GM18519 (cell line): ENCODE data around the gene CTNNA3.

Experiments used
- ATAC-seq: cut with Tn5 transposase; IDR thresholded peaks from one replicate; pipeline ENCODE4 v1.9.1; 2021; ENCODE audit warnings: mild to moderate bottlenecking, moderate library complexity; ENCODE audit not compliant: unreplicated experiment, low FRiP score

CTNNA3 gene

GRCh38 chr10:66837335-66837734, 858.7 kb downstream of the CTNNA3 start:
- no peak for ATAC-seq

- no peak for ATAC-seq
Observed at GRCh38 chr10:66836771-66837170, 859.2 kb downstream of the CTNNA3 start.

DNA sequence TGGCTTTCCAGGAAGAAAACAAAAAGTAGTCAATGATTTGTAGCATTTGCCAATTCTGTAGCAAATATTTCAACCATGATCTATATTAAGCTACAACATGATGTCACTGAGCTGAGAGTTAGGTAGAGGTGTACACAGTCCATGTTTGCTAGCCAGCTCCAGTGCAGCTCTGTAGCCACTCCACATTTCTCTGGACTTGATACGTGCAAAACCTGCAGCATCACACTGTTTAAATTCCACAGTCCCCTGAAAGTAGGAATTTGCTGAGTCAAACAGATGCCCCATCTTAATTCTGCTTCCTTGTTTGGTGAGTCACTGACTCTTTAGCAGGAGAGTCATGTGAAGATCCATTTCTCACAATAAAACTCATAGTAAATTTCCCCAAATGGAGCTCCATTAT, 859.9 kb downstream of the CTNNA3 start:
- ATAC-seq, result no peak

- ATAC-seq, result no peak
Observed at GRCh38 chr10:66835400-66835799, 860.6 kb downstream of the CTNNA3 start.

- no peak for ATAC-seq
Observed at GRCh38 chr10:66834802-66835201, 861.2 kb downstream of the CTNNA3 start.

DNA sequence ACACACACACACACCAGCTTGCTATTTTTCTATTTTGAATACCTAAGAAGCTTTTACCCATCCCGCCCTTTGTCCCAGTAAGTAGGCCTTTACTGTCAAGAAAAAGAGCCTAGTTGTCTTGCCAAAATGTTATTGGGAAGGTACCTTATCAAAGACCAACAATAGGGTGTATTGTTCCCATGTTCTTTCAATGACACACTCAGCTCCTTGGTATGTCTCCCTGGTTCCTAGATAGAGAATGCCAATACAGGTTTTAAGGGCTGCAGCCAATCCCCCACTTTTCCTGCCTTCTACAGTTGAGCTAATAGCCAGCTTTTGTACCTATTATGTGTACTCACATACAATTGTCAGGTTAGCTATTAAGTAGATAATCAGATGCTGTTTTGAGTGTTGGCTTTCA, 862.1 kb downstream of the CTNNA3 start:
- ATAC-seq, result no peak

GRCh38 chr10:66832781-66833422, 863.1 kb downstream of the CTNNA3 start:
- no peak for ATAC-seq

DNA sequence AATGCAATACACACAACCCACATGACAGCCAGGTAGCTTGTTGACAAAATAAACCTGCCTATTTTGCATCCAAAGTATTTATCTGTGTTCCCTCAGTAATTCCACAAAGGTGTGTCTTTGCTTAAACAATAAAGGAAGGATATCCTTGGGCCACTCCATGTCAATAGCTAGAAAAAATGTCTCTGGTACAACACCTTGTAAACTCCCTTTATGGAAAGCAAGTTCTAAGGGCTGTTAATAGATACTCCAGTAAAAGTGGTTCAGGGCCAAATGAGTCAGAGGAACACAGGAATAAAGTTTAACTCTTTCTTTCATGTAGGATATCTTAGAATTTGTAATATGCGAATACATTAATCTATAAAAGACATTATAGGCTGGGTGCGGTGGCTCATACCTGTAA, 867.0 kb downstream of the CTNNA3 start:
- no peak for ATAC-seq

GRCh38 chr10:66827353-66827752, 868.6 kb downstream of the CTNNA3 start:
- ATAC-seq, result no peak

- ATAC-seq, result no peak
Observed at GRCh38 chr10:66823301-66823700, 872.7 kb downstream of the CTNNA3 start.

DNA sequence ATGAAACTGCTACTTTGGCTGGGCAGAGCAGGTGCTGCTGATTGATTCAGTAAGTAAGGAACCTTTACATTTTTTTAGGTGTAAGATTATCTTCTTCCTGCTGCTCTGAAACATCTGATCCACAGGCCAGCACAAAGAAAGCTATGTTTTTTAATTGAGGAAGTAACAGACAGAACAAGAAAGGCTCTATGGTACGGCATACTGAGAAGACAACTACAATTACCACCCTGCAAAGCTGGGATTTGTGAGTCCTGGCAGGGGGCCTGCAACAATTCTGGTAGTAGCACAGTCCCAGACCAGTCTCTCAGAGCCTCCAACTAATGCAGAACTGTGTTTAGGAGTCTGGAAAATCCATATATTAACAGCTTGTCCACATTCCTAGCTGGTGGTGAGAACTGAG, 873.2 kb downstream of the CTNNA3 start:
- no peak for ATAC-seq

- ATAC-seq, result no peak
Observed at GRCh38 chr10:66819691-66820090, 876.3 kb downstream of the CTNNA3 start.

DNA sequence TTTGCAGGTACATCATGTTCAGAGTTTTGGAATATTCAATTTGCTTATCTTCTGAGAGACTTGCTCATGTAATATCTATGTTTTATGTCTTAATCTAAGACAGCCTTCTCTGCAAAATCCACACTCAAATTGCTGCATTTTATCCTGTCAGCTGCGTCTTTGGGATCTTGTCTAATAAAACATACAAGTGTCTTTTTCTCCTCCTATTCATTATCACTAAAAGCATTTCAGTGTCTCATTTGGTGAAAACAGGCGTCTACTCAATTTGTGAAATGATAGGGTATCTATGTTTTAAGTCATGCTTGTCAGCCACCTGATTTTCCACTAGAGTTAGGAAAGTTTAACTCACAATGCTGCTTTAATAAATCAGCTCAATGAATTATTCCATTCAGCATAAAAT, 882.9 kb downstream of the CTNNA3 start:
- no peak for ATAC-seq

- no peak for ATAC-seq
Observed at GRCh38 chr10:66811211-66811610, 884.8 kb downstream of the CTNNA3 start.

DNA sequence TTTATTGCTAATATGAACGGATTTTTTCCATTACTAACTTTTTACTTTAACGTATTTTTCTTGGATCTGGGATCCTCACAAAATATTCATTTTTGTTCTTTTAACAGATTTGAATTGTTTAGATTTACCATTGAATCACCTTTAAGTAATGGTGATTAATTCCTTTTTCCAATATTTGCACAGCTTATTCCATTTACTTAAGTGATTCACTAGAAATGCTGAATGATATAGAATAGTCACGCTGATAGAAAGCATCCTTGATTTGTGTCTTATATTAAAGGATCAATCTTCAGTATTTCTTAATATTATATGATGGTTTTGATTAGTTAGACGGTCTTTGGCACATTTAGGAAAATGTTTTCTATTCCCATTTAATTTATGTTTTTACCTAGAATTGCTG, 886.6 kb downstream of the CTNNA3 start:
- ATAC-seq, result no peak

DNA sequence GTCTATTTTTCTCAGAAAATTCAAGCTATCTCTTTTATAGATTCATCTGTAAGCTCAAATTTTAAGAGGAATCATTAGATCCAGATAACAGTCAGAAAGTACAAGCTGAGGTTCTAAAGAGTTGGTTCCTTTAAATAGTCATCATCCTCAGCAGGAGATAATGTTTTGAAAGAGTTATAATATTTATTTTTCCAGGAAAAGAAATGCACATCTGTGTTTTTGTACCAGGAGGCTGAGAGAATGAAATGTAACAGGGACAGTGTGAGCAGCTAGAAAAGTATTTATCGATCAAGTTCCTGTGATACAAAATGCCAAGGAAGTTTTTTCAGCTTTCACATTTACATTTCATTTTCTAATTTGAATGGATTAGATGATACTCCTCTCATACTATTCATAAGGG, 890.4 kb downstream of the CTNNA3 start:
- no peak for ATAC-seq

- ATAC-seq, result no peak
Observed at GRCh38 chr10:66804962-66805361, 891.0 kb downstream of the CTNNA3 start.

GRCh38 chr10:66803174-66803573, 892.8 kb downstream of the CTNNA3 start:
- ATAC-seq, result no peak

DNA sequence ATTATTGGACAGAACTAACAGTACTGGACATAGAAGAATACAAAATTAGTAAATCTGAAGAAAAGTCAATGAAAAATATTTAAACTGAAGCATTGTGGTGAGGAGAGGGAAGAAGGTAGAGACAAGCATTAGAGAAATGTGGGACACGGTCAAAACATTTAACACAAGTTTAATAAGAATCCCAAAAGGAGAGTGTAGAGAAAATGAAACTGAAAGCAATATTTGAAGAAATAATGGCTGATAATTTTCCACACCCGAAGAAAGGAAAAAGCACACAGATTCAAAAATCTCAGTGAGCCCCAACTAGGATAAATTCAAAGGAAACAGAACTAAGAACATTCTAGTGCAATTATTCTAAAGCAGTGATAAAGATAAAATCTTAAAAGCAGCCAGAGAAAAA, 896.5 kb downstream of the CTNNA3 start:
- ATAC-seq, result no peak

DNA sequence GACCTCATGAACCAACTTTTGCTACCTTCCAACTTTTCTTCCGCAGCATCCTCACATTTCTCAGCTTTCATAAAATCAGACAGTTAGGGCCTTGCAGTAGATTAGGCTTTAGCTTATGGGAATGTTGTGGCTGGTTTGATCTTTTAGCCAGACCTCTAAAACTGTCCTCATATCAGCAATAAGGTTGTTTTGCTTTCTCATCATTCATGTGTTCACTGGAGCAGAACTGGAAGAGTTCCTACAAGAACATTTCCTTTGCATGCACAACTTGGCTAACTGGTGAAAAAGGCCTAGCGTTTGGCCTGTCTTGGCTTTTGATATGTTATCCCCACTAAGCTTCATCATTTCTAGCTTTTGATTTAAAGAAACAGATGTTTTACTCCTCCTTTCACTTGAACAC, 900.1 kb downstream of the CTNNA3 start:
- no peak for ATAC-seq

DNA sequence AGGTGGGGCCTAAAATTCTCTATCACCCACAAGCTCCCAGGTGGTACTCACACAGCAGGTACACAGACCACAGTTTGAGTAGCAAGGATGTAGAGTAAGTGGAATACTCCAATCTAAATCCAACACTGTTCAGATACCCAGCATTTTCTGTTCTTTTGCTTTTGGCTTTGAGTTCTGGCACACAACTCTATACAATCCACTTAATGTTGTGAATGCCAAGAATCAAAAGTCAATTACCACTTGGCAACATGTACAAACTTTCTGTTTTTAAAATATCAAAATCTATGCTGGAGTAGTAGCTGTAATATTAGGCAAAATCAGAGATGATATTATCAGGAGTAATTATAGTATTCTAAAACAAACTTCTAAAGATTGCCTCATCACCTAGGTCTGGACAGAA, 903.6 kb downstream of the CTNNA3 start:
- ATAC-seq, result no peak

DNA sequence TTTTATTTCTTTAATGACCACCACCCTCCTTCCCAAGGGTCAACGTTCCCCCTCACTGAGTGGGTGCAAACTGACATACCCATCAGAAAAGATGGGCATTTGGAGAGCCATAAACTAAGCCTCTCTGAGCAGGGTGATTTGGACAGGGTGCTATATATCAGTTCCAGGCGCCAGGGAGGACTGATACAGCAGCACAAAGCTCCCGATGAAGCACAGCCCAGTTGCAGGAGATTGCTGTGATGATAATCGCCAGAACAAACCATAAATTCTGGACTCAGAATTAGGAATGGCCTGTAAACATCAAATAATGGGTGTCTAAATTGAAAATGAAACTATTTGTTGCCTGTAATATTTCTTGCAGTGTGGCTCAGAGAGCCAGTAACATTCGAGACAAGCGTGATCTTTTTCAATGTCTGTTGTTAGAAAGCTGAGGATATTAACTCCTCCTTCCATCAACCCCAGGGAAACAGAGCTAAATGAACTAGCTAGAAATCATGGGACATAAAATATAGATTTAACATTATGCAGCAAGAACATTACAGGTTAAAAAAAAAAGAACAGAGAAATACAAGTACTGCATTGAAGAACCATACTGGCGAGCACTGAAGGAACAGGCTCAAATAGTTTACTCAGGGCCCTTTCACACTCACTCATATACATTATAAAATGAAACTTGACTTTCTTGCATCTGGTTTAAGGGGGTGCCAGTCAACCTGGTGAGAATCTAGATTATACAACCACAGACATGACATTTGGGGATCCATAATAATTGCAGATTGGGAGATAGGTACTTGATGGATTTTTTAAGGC, 907.6 kb downstream of the CTNNA3 start:
- ATAC-seq, result no peak
